Activated naive CD4-positive, alpha-beta T cell treated with anti-CD3 and anti-CD28 coated beads, Interleukin-2, amount 50 U/mL, for 24 hours (primary cell): ENCODE results near the gene B4GALT4.
"Not testable (repeated sequence)": the region's sequence is repeated elsewhere in the genome, so short reads cannot be mapped to it uniquely, and the experiment has no call there.

ENCODE experiments used
- H3K27ac Mint-ChIP-seq: one replicate; pipeline ENCODE4 v1.8.0; 2021; ENCODE audit warnings: mild to moderate bottlenecking, mixed read lengths
- H3K27me3 Mint-ChIP-seq: one replicate; pipeline ENCODE4 v1.8.0; 2021; ENCODE audit warnings: mixed read lengths
- H3K36me3 Mint-ChIP-seq: one replicate; pipeline ENCODE4 v1.8.0; 2021; ENCODE audit warnings: mixed read lengths
- H3K4me1 Mint-ChIP-seq: one replicate; pipeline ENCODE4 v1.8.0; 2021; ENCODE audit warnings: mixed read lengths
- H3K4me3 Mint-ChIP-seq: one replicate; pipeline ENCODE4 v1.8.0; 2021; ENCODE audit warnings: mild to moderate bottlenecking, mixed read lengths
- H3K9me3 Mint-ChIP-seq: one replicate; pipeline ENCODE4 v1.8.0; 2021; ENCODE audit warnings: mixed read lengths

Gene B4GALT4

GRCh38 chr3:119243058-119243529 is 2.4 kb upstream of the B4GALT4 start:
- H3K27me3 Mint-ChIP-seq, H3K27ac Mint-ChIP-seq, H3K36me3 Mint-ChIP-seq, H3K4me3 Mint-ChIP-seq, H3K9me3 Mint-ChIP-seq: not testable (repeated sequence)
- peaks cover 22% of the 10 kb centered on the region for H3K4me1 Mint-ChIP-seq

DNA sequence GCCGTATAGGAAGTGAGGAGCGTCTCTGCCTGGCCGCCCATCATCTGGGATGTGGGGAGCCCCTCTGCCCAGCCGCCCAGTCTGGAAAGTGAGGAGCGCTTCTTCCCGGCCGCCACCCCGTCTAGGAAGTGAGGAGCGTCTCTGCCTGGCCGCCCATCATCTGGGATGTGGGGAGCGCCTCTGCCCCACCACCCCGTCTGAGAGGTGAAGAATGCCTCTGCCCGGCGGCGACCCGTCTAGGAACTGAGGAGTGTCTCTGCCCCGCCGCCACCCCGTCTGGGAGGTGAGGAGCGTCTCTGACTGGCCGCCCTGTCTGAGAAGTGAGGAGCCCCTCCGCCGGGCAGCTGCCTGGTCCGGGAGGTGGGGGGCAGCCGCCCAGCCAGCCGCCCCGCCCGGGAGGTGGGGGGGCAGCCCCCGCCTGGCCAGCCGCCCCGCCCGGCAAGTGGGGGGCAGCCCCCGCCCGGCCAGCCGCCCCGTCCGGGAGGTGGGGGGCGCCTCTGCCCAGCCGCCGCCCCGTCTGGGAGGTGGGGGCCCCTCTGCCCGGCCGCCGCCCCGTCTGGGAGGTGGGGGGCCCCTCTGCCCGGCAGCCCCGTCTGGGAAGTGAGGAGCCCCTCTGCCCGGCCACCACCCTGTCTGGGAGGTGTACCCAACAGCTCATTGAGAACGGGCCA is 1.8 kb upstream of the B4GALT4 start:
- not testable (repeated sequence) for H3K36me3 Mint-ChIP-seq, H3K27me3 Mint-ChIP-seq, H3K9me3 Mint-ChIP-seq, H3K27ac Mint-ChIP-seq, H3K4me3 Mint-ChIP-seq
- peaks cover 25% of the 10 kb centered on the region for H3K4me1 Mint-ChIP-seq

DNA sequence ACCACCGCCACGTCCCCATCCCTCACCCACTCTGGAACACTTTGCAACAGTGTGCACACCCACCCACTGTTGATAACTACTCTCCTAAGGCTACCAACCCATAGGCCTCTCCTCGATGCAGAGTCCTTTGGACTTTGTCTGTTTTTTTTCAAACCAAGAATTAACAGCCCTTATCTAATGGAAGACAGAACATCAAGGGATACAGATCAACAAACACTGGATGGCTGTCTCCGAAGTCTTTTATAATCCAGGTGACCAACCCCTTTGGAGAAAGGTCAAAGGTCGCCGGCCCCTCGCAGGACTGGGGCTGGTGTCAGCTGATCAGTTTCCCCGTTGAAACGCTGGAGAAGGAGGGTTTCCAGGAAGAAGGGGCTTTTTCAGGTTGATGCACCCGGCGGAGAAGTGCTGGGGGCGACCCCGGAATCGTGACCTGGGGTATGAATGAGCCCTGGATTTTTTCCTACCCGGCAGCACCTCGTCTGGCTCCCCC is 532 bp downstream of the B4GALT4 start:
- Mint-ChIP-seq H3K36me3 (peaks cover 16% of the 10 kb centered on the region), H3K4me3 (peak overlapping the region; percentile 98), H3K4me1 (peaks cover 49% of the 10 kb centered on the region), H3K27ac (peak overlapping the region; percentile 99), H3K27me3 (no peaks in the 10 kb centered on the region), H3K9me3 (no peaks in the 10 kb centered on the region)

GRCh38 chr3:119239206-119239820 is 1.4 kb downstream of the B4GALT4 start:
- H3K27ac Mint-ChIP-seq = peak overlapping the region; percentile 99
- peak overlapping the region; percentile 98 for H3K4me3 Mint-ChIP-seq
- H3K9me3 Mint-ChIP-seq = no peaks in the 10 kb centered on the region
- peaks cover 58% of the 10 kb centered on the region for H3K4me1 Mint-ChIP-seq
- peaks cover 22% of the 10 kb centered on the region for H3K36me3 Mint-ChIP-seq
- no peaks in the 10 kb centered on the region for H3K27me3 Mint-ChIP-seq

- H3K4me1 Mint-ChIP-seq = peaks cover 66% of the 10 kb centered on the region
- H3K27ac Mint-ChIP-seq = peak overlapping the region; percentile 79
These were observed 2.3 kb downstream of the B4GALT4 start for GRCh38 chr3:119238363-119238762.

GRCh38 chr3:119237299-119237698 is 3.4 kb downstream of the B4GALT4 start:
- H3K27ac Mint-ChIP-seq = peak overlapping the region; percentile 94
- H3K4me1 Mint-ChIP-seq = peaks cover 75% of the 10 kb centered on the region
- no peaks in the 10 kb centered on the region for H3K9me3 Mint-ChIP-seq
- H3K4me3 Mint-ChIP-seq = peak overlapping the region; percentile 72
- peaks cover 25% of the 10 kb centered on the region for H3K36me3 Mint-ChIP-seq
- H3K27me3 Mint-ChIP-seq = no peaks in the 10 kb centered on the region

More at GRCh38 chr3:119238363-119238762, 2.3 kb downstream of the B4GALT4 start:
- peak overlapping the region; percentile 98 for H3K4me3 Mint-ChIP-seq
- no peaks in the 10 kb centered on the region for H3K9me3 Mint-ChIP-seq
- H3K36me3 Mint-ChIP-seq = peaks cover 22% of the 10 kb centered on the region
- no peaks in the 10 kb centered on the region for H3K27me3 Mint-ChIP-seq

GRCh38 chr3:119236756-119237155 is 3.9 kb downstream of the B4GALT4 start:
- Mint-ChIP-seq H3K4me3 (peak overlapping the region; percentile 72), H3K27me3 (no peaks in the 10 kb centered on the region), H3K36me3 (peaks cover 28% of the 10 kb centered on the region), H3K4me1 (peaks cover 80% of the 10 kb centered on the region), H3K9me3 (no peaks in the 10 kb centered on the region), H3K27ac (peak overlapping the region; percentile 94)

GRCh38 chr3:119235151-119235550 is 5.5 kb downstream of the B4GALT4 start:
- peak overlapping the region; percentile 72 for H3K4me3 Mint-ChIP-seq
- no peaks in the 10 kb centered on the region for H3K9me3 Mint-ChIP-seq
- H3K4me1 Mint-ChIP-seq = peaks cover 89% of the 10 kb centered on the region
- peak overlapping the region; percentile 94 for H3K27ac Mint-ChIP-seq
- H3K36me3 Mint-ChIP-seq = peaks cover 37% of the 10 kb centered on the region
- no peaks in the 10 kb centered on the region for H3K27me3 Mint-ChIP-seq

- Mint-ChIP-seq H3K27ac (peak overlapping the region; percentile 94), H3K4me1 (peaks cover 83% of the 10 kb centered on the region), H3K4me3 (peak overlapping the region; percentile 72), H3K36me3 (peaks cover 38% of the 10 kb centered on the region), H3K27me3 (no peaks in the 10 kb centered on the region), H3K9me3 (no peaks in the 10 kb centered on the region)
These were observed 6.1 kb downstream of the B4GALT4 start for GRCh38 chr3:119234610-119235009.

GRCh38 chr3:119230745-119231144 is 9.9 kb downstream of the B4GALT4 start:
- H3K27me3 Mint-ChIP-seq = no peaks in the 10 kb centered on the region
- peaks cover 43% of the 10 kb centered on the region for H3K36me3 Mint-ChIP-seq
- peaks cover 86% of the 10 kb centered on the region for H3K4me1 Mint-ChIP-seq
- no peak overlapping the region for H3K27ac Mint-ChIP-seq
- no peak overlapping the region for H3K4me3 Mint-ChIP-seq
- no peaks in the 10 kb centered on the region for H3K9me3 Mint-ChIP-seq

GRCh38 chr3:119230071-119230470 is 10.6 kb downstream of the B4GALT4 start:
- Mint-ChIP-seq H3K9me3 (no peaks in the 10 kb centered on the region), H3K27me3 (no peaks in the 10 kb centered on the region), H3K4me1 (peaks cover 85% of the 10 kb centered on the region), H3K36me3 (peaks cover 39% of the 10 kb centered on the region), H3K27ac (no peak overlapping the region), H3K4me3 (no peak overlapping the region)

GRCh38 chr3:119229190-119229589 is 11.5 kb downstream of the B4GALT4 start:
- Mint-ChIP-seq H3K36me3 (peaks cover 35% of the 10 kb centered on the region), H3K9me3 (no peaks in the 10 kb centered on the region), H3K4me1 (peaks cover 84% of the 10 kb centered on the region), H3K27me3 (no peaks in the 10 kb centered on the region), H3K4me3 (no peak overlapping the region), H3K27ac (no peak overlapping the region)

DNA sequence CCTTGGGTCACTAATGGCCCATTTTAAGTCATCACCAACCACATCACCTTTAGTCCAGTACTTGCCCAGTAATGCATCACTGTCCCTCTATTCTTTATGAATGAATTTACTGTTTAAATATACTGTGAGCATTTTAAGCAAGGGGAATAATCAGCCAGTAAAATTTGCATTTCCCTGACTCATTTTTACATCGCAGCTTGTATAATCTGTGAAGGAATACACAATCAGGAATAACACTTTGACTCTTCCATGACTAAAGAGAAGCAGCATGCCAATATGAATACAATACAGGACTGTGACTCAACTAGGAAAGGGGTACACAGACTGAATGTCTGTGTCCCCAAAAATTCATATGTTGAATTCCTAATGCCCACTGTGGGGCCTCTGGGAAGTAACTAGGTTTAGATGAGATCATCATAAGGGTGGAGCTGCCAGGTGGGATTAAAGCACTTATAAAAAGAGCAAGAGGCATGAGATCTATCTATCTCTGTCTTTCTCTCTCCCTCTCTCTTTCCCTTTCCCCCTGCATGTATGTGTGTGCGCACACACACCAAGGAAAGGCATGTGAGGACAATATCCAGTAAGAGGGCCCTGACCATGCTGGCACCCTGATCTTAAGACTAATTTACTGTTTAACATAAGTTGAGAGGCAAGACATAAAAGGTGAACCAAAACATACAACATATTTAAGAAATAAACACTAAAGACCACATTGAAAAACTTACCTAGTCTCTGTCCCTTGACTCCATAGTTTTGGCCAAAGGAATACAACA is 12.1 kb downstream of the B4GALT4 start:
- peaks cover 84% of the 10 kb centered on the region for H3K4me1 Mint-ChIP-seq
- H3K27me3 Mint-ChIP-seq = no peaks in the 10 kb centered on the region
- H3K36me3 Mint-ChIP-seq = peaks cover 41% of the 10 kb centered on the region
- H3K27ac Mint-ChIP-seq = peak overlapping the region; percentile 66
- H3K9me3 Mint-ChIP-seq = no peaks in the 10 kb centered on the region
- H3K4me3 Mint-ChIP-seq = no peak overlapping the region

- Mint-ChIP-seq H3K27ac (peak overlapping the region; percentile 61), H3K9me3 (no peaks in the 10 kb centered on the region), H3K4me3 (no peak overlapping the region), H3K27me3 (no peaks in the 10 kb centered on the region), H3K36me3 (peaks cover 37% of the 10 kb centered on the region), H3K4me1 (peaks cover 82% of the 10 kb centered on the region)
These were observed 13.4 kb downstream of the B4GALT4 start for GRCh38 chr3:119227070-119227850.

- Mint-ChIP-seq H3K4me1 (peaks cover 83% of the 10 kb centered on the region), H3K36me3 (peaks cover 33% of the 10 kb centered on the region), H3K9me3 (no peaks in the 10 kb centered on the region), H3K27ac (peak overlapping the region; percentile 47), H3K27me3 (no peaks in the 10 kb centered on the region), H3K4me3 (no peak overlapping the region)
These were observed 15.6 kb downstream of the B4GALT4 start for GRCh38 chr3:119225121-119225520.
